ENCODE measurements around the gene TRPC4AP.

GRCh38 chr20:35027301-35027700 lies 65.3 kb downstream of the TRPC4AP start:
- TF ChIP-seq CTCF (IDR thresholded peaks at IDR 0.05 in 4 of 5, conservative IDR thresholded peaks at IDR 0.05 in 1 of 5) = no peak
- no peak for TF ChIP-seq POLR2A (IDR thresholded peaks at IDR 0.05)

Measured in gastrocnemius medialis (tissue), 4 donors.